HCT116 (cell line): ENCODE measurements around the gene SPATA1. TPM values are rescaled to one million over a fixed set of nuclear protein-coding genes. Genes with fewer than 3 reads are reported as not detected.

Experiments used
- ATAC-seq: fragments of 200-7000 bp; cut with Tn5 transposase; 2 replicates; pipeline ENCODE4 v1.9.1; 2020; ENCODE audit warnings: mild to moderate bottlenecking, moderate library complexity
- BruUV-seq: library from RNA; stranded (reverse); fragments of 400-500 nt; replicated peaks from 2 replicates; lab custom pipeline; 2021; lab: Mats Ljungman, UMichigan
- CTCF ChIA-PET: fragments of 300-600 bp; sonication (Branson Sonifier 250); formaldehyde crosslinking; loops from one replicate; lab custom pipeline; 2021; ENCODE audit warnings: antibody characterized with exemption; lab: Charles Lee
- POLR2A ChIA-PET: fragments of 300-600, 350-600 bp; sonication (Branson Sonifier 250); formaldehyde crosslinking; loops from one replicate; lab custom pipeline; 2021; ENCODE audit warnings: antibody characterized with exemption; lab: Charles Lee
- RAD21 ChIA-PET, 2 experiments: fragments of 300-600 bp; sonication (Branson Sonifier 250); formaldehyde crosslinking; loops; one replicate each; lab custom pipeline; 2023; ENCODE audit warnings: low total read pairs in 2 of 2; ENCODE audit not compliant: uncharacterized antibody in 2 of 2, unreplicated experiment in 2 of 2, low non-redundant PET in 1 of 2; lab: Charles Lee
- DNase-seq: peaks from one replicate; pipeline ENCODE4 v3.0.0-alpha.2; 2010; ENCODE audit warnings: low read depth, low spot score
- H2AFZ ChIP-seq: fragments of 200-600 bp; shearing (Covaris generic), sonication (generic); 2 replicates; pipeline ENCODE4 v1.6.1; 2017; ENCODE audit warnings: low read depth, mixed run types, mixed read lengths, antibody characterized with exemption, low read length; ENCODE audit not compliant: poor library complexity, severe bottlenecking
- H3K27ac ChIP-seq: 2 replicates; pipeline ENCODE4 v1.5.1; 2012; ENCODE audit warnings: low read depth, low read length
- H3K27me3 ChIP-seq: fragments of 200-600 bp; sonication (generic); 2 replicates; pipeline ENCODE4 v1.6.1; 2016; ENCODE audit warnings: mixed run types, low read length, mixed read lengths; ENCODE audit not compliant: insufficient read depth
- H3K36me3 ChIP-seq, 2 experiments: fragments of 200-500 bp in 1 of 2; fragments of 200-600 bp in 1 of 2; sonication (Bioruptor generic) in 1 of 2; sonication (generic) in 1 of 2; 2 replicates each; pipeline versions ENCODE4 v1.5.1 to v1.6.1; 2014 to 2016; ENCODE audit warnings: low read length in 2 of 2, inconsistent platforms in 1 of 2, mixed read lengths in 1 of 2, mixed run types in 1 of 2; ENCODE audit not compliant: insufficient read depth in 2 of 2, control insufficient read depth in 1 of 2
- H3K4me1 ChIP-seq, 2 experiments: fragments of 200-600 bp in 1 of 2; sonication (generic) in 1 of 2; 2 replicates each; pipeline versions ENCODE4 v1.5.1 to v1.6.1; 2012 to 2017; ENCODE audit warnings: low read length in 2 of 2, inconsistent platforms in 1 of 2, mild to moderate bottlenecking in 1 of 2, mixed read lengths in 1 of 2, mixed run types in 1 of 2, moderate library complexity in 1 of 2; ENCODE audit not compliant: insufficient read depth in 2 of 2, control insufficient read depth in 1 of 2
- H3K4me2 ChIP-seq: fragments of 200-600 bp; sonication (generic); 2 replicates; pipeline ENCODE4 v1.6.1; 2017; ENCODE audit warnings: mixed run types, low read length, mixed read lengths
- H3K4me3 ChIP-seq, 2 experiments: fragments of 200-600 bp in 1 of 2; sonication (generic) in 1 of 2; replicated peaks in 1 of 2; 2 replicates each; pipeline ENCODE4 v1.5.1; 2011 to 2016; ENCODE audit warnings: low read length in 2 of 2, control low read depth in 1 of 2, low read depth in 1 of 2, mild to moderate bottlenecking in 1 of 2, mixed read lengths in 1 of 2, mixed run types in 1 of 2
- H3K79me2 ChIP-seq: fragments of 200-600 bp; sonication (generic); 2 replicates; pipeline ENCODE4 v1.6.1; 2017; ENCODE audit warnings: mild to moderate bottlenecking, mixed run types, low read length, moderate library complexity, mixed read lengths; ENCODE audit not compliant: insufficient read depth
- H3K9ac ChIP-seq: fragments of 200-600 bp; sonication (generic); 2 replicates; pipeline ENCODE4 v1.6.1; 2016; ENCODE audit warnings: low read length, mixed read lengths
- H3K9me2 ChIP-seq: fragments of 200-600 bp; sonication (generic), shearing (Covaris generic); 2 replicates; pipeline ENCODE4 v1.6.1; 2017; ENCODE audit warnings: mixed run types, mild to moderate bottlenecking, moderate library complexity; ENCODE audit not compliant: insufficient read depth
- H3K9me3 ChIP-seq, 2 experiments: fragments of 200-500 bp in 1 of 2; fragments of 200-600 bp in 1 of 2; sonication (Bioruptor generic) in 1 of 2; sonication (generic) in 1 of 2; 2 replicates each; pipeline ENCODE4 v1.6.1; 2014 to 2017; ENCODE audit warnings: low read length in 2 of 2, mixed read lengths in 2 of 2, inconsistent platforms in 1 of 2, low read depth in 1 of 2, mild to moderate bottlenecking in 1 of 2, mixed run types in 1 of 2, moderate library complexity in 1 of 2; ENCODE audit not compliant: control insufficient read depth in 1 of 2, insufficient read depth in 1 of 2
- H4K20me1 ChIP-seq: fragments of 200-600 bp; sonication (generic), shearing (Covaris generic); 2 replicates; pipeline ENCODE4 v1.6.1; 2017; ENCODE audit warnings: mixed run types, mild to moderate bottlenecking, moderate library complexity; ENCODE audit not compliant: insufficient read depth
- CEBPB ChIP-seq: IDR thresholded peaks from 2 replicates; pipeline ENCODE4 v1.6.1; 2012; ENCODE audit warnings: low read depth
- EGR1 ChIP-seq: IDR thresholded peaks from 2 replicates; pipeline ENCODE4 v1.6.1; 2012; ENCODE audit warnings: low read depth
- EZH2 ChIP-seq: fragments of 200-600 bp; sonication (generic); IDR thresholded peaks from 2 replicates; pipeline ENCODE4 v1.6.1; 2017; ENCODE audit warnings: antibody characterized with exemption, mixed run types
- FOSL1 ChIP-seq: IDR thresholded peaks from 2 replicates; pipeline ENCODE4 v1.6.1; 2012; ENCODE audit warnings: low read depth
- POLR2A ChIP-seq: IDR thresholded peaks from 2 replicates; pipeline ENCODE4 v1.7.0; 2011; ENCODE audit warnings: borderline replicate concordance; ENCODE audit not compliant: insufficient read depth, insufficient read length; ENCODE audit errors: extremely low read depth
- POLR2AphosphoS5 ChIP-seq: IDR thresholded peaks from 2 replicates; pipeline ENCODE4 v1.6.1; 2011; ENCODE audit warnings: mild to moderate bottlenecking, low read depth, low read length, moderate library complexity
- SP1 ChIP-seq: IDR thresholded peaks from 2 replicates; pipeline ENCODE4 v1.6.1; 2012; ENCODE audit warnings: low read depth
- SRF ChIP-seq: IDR thresholded peaks from 2 replicates; pipeline ENCODE4 v1.6.1; 2012; ENCODE audit warnings: low read depth
- YY1 ChIP-seq: IDR thresholded peaks from 2 replicates; pipeline ENCODE4 v1.6.1; 2011; ENCODE audit warnings: low read length, low read depth, moderate library complexity, mild to moderate bottlenecking; ENCODE audit not compliant: insufficient replicate concordance; ENCODE audit errors: extremely low read depth
- ZFX ChIP-seq: fragments of 450-650 bp; IDR thresholded peaks from 2 replicates; pipeline ENCODE4 v1.6.1; 2017
- ZNF274 ChIP-seq: fragments of 200-500 bp; sonication (Bioruptor generic); IDR thresholded peaks from 2 replicates; pipeline ENCODE4 v1.6.1; 2014; ENCODE audit warnings: mild to moderate bottlenecking, low read depth, low read length, inconsistent platforms
- intact Hi-C: fragments of 100-400 bp; cut with micrococcal nuclease; formaldehyde crosslinking; loops from 2 replicates; pipeline ENCODE4 v1.10.0; 2022
- total RNA-seq: library from RNA; stranded (reverse); gene quantifications from one replicate; pipeline ENCODE4 v1.2.1, GENCODE V29; 2021; ENCODE audit not compliant: unreplicated experiment
- TF ChIP-seq, protein P1 (sequence below), 3 experiments: fragments of 200-600 bp in 1 of 3; sonication (generic) in 1 of 3; IDR thresholded peaks in 2 of 3; conservative IDR thresholded peaks in 1 of 3; 2 replicates each; pipeline ENCODE4 v1.5.1; 2012 to 2017; ENCODE audit warnings: low read depth in 2 of 3, low read length in 2 of 3, antibody characterized with exemption in 1 of 3, borderline replicate concordance in 1 of 3, control low read depth in 1 of 3, mild to moderate bottlenecking in 1 of 3, mixed read lengths in 1 of 3, mixed run types in 1 of 3, moderate library complexity in 1 of 3; ENCODE audit not compliant: insufficient read depth in 1 of 3
- TF ChIP-seq, protein P2 (sequence below): IDR thresholded peaks from 2 replicates; pipeline ENCODE4 v1.6.1; 2012; ENCODE audit warnings: low read depth

SPATA1 gene
- total RNA-seq, 1 experiment from 2014 or later: 3.1 TPM

DNA sequence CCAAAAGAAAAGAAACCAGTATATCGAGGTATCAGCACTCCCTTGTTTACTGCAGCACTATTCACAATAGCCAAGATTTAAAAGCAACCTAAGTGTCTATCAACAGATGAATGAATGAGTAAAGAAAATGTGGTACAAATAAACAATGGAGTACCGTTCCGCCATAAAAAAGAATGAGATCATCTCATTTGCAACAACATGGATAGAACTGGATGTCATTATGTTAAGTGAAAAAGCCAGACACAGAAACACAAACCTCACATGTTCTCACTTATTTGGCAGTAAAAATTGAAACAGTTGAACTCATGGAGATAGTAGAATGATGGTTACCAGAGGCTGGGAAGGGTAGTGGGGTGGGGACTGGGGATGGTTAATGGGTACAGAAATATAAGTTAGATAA lies 4.5 kb downstream of the SPATA1 start:
- Histone ChIP-seq H3K27ac (no peak overlapping the region), H3K79me2 (peaks cover 14% of the 10 kb centered on the region), H3K9me2 (no peaks in the 10 kb centered on the region), H3K4me1 (peaks cover 7 to 9% of the 10 kb centered on the region in 2 experiments), H3K4me2 (no peak overlapping the region), H3K27me3 (no peaks in the 10 kb centered on the region), H3K36me3 (no peaks in the 10 kb centered on the region), H2AFZ (no peak overlapping the region), H3K9ac (no peak overlapping the region), H4K20me1 (no peaks in the 10 kb centered on the region), H3K4me3 (no peak overlapping the region), H3K9me3 (peaks cover 0 to 9% of the 10 kb centered on the region in 2 experiments; a peak in 2 of 4 replicates)
- ChIA-PET RAD21 (no interaction called here), CTCF (no interaction called here), POLR2A (no interaction called here)
- no TSS peak for BruUV-seq
- intact Hi-C loops: no loop called here
- DNase-seq (no peak), ATAC-seq (no peak)
- TF ChIP-seq POLR2A (no peak), SRF (no peak), EGR1 (no peak), CEBPB (no peak), ZNF274 (no peak), FOSL1 (no peak)
- TF ChIP-seq, protein P1, sequence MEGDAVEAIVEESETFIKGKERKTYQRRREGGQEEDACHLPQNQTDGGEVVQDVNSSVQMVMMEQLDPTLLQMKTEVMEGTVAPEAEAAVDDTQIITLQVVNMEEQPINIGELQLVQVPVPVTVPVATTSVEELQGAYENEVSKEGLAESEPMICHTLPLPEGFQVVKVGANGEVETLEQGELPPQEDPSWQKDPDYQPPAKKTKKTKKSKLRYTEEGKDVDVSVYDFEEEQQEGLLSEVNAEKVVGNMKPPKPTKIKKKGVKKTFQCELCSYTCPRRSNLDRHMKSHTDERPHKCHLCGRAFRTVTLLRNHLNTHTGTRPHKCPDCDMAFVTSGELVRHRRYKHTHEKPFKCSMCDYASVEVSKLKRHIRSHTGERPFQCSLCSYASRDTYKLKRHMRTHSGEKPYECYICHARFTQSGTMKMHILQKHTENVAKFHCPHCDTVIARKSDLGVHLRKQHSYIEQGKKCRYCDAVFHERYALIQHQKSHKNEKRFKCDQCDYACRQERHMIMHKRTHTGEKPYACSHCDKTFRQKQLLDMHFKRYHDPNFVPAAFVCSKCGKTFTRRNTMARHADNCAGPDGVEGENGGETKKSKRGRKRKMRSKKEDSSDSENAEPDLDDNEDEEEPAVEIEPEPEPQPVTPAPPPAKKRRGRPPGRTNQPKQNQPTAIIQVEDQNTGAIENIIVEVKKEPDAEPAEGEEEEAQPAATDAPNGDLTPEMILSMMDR (IDR thresholded peaks at IDR 0.05 in 2 of 3, conservative IDR thresholded peaks at IDR 0.05 in 1 of 3; ENCODE audit: borderline replicate concordance in 1 of 3, insufficient read depth in 1 of 3, low read depth in 2 of 3, low read length in 2 of 3): no peak

DNA sequence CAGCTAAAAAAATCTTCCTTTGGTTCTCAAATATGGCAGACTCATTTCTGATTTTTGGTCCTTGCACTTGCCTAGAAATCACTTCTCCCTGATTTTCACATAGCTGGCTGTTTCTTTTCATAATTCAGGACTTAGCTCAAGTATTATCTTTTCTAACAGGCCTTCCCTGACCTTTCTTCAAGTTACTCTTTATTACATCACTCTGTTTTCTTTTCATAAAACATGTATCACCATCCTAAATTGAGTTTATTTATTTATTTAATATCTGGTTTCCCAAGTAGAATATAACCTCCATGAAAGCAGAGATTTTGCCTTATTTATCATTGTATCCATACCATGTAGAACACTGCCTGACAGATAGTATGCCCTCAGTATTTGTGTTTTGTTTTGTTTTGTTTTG lies 18.4 kb downstream of the SPATA1 start:
- Histone ChIP-seq H3K4me2 (no peak overlapping the region), H3K9me3 (no peaks in the 10 kb centered on the region), H3K27me3 (no peaks in the 10 kb centered on the region), H3K36me3 (no peaks in the 10 kb centered on the region), H4K20me1 (no peaks in the 10 kb centered on the region), H3K4me3 (no peak overlapping the region), H2AFZ (no peak overlapping the region), H3K4me1 (no peaks in the 10 kb centered on the region), H3K9me2 (no peaks in the 10 kb centered on the region), H3K9ac (no peak overlapping the region), H3K27ac (no peak overlapping the region), H3K79me2 (no peaks in the 10 kb centered on the region)
- ChIA-PET CTCF (interaction anchor here (0.5 kb wide), 1 partner anchor 200 kb away, joined by 3 read pairs; no protein-coding TSS in a partner anchor), POLR2A (no interaction called here), RAD21 (no interaction called here)
- ATAC-seq (no peak), DNase-seq (no peak)
- no TSS peak for BruUV-seq
- intact Hi-C loops: no loop called here
- TF ChIP-seq EZH2: no peak
- TF ChIP-seq SP1: no peak
- no peak for TF ChIP-seq FOSL1
- no peak for TF ChIP-seq EGR1
- TF ChIP-seq CEBPB: no peak
- TF ChIP-seq POLR2AphosphoS5: no peak
- TF ChIP-seq YY1: no peak
- no peak for TF ChIP-seq ZFX
- TF ChIP-seq, protein P2, sequence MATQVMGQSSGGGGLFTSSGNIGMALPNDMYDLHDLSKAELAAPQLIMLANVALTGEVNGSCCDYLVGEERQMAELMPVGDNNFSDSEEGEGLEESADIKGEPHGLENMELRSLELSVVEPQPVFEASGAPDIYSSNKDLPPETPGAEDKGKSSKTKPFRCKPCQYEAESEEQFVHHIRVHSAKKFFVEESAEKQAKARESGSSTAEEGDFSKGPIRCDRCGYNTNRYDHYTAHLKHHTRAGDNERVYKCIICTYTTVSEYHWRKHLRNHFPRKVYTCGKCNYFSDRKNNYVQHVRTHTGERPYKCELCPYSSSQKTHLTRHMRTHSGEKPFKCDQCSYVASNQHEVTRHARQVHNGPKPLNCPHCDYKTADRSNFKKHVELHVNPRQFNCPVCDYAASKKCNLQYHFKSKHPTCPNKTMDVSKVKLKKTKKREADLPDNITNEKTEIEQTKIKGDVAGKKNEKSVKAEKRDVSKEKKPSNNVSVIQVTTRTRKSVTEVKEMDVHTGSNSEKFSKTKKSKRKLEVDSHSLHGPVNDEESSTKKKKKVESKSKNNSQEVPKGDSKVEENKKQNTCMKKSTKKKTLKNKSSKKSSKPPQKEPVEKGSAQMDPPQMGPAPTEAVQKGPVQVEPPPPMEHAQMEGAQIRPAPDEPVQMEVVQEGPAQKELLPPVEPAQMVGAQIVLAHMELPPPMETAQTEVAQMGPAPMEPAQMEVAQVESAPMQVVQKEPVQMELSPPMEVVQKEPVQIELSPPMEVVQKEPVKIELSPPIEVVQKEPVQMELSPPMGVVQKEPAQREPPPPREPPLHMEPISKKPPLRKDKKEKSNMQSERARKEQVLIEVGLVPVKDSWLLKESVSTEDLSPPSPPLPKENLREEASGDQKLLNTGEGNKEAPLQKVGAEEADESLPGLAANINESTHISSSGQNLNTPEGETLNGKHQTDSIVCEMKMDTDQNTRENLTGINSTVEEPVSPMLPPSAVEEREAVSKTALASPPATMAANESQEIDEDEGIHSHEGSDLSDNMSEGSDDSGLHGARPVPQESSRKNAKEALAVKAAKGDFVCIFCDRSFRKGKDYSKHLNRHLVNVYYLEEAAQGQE: no peak
